B cell (primary cell): Measurements from ENCODE around the gene DYRK1A. TPM values are rescaled to one million over a fixed set of nuclear protein-coding genes. Genes with fewer than 3 reads are reported as not detected.

Experiments used
- ATAC-seq: fragments of 200-7000 bp; cut with Tn5 transposase; one replicate; pipeline ENCODE4 v1.10.0; 2021; ENCODE audit warnings: low read depth, mild to moderate bottlenecking, moderate number of reproducible peaks, moderate library complexity
- CTCF ChIA-PET: fragments of 350-600 bp; sonication (Branson Sonifier 250); formaldehyde crosslinking; loops from one replicate; lab custom pipeline; 2021; ENCODE audit warnings: antibody characterized with exemption, inconsistent platforms; lab: Charles Lee
- POLR2A ChIA-PET: fragments of 350-600 bp; sonication (Branson Sonifier 250); formaldehyde crosslinking; loops from one replicate; lab custom pipeline; 2021; ENCODE audit warnings: antibody characterized with exemption; lab: Charles Lee
- DNase-seq: peaks from one replicate; pipeline ENCODE4 v3.0.0; 2013
- H2AFZ ChIP-seq: 2 replicates; pipeline ENCODE4 v1.6.1; 2012; ENCODE audit warnings: mild to moderate bottlenecking, low read depth, low read length; ENCODE audit not compliant: insufficient read depth, poor library complexity, severe bottlenecking
- H3K27ac ChIP-seq, 2 donors: 1 replicate in 1 of 2; 2 replicates in 1 of 2; pipeline ENCODE4 v1.5.1; 2012 to 2013; ENCODE audit warnings: low read length in 2 of 2, mild to moderate bottlenecking in 2 of 2, moderate library complexity in 1 of 2
- H3K27me3 ChIP-seq, 4 experiments: fragments of 200-600 bp in 1 of 4; sonication (generic) in 1 of 4; replicated peaks in 1 of 4; 1 replicate in 2 of 4; 2 replicates in 2 of 4; pipeline versions ENCODE4 v1.6.1 to v1.7.0; 2013 to 2016; ENCODE audit warnings: low read length in 3 of 4, mild to moderate bottlenecking in 2 of 4, mixed read lengths in 1 of 4, moderate library complexity in 1 of 4; ENCODE audit not compliant: insufficient read depth in 4 of 4, control insufficient read depth in 3 of 4; ENCODE audit errors: control extremely low read depth in 1 of 4
- H3K36me3 ChIP-seq, 2 experiments: replicated peaks in 1 of 2; 1 replicate in 1 of 2; 2 replicates in 1 of 2; pipeline versions ENCODE4 v1.6.1 to v1.7.1; 2013; ENCODE audit warnings: low read length in 1 of 2; ENCODE audit not compliant: insufficient read depth in 2 of 2, control insufficient read depth in 1 of 2; ENCODE audit errors: control extremely low read depth in 1 of 2, extremely low read depth in 1 of 2
- H3K4me1 ChIP-seq, 2 donors: fragments of 200-600 bp in 1 of 2; sonication (generic) in 1 of 2; 1 replicate in 1 of 2; 2 replicates in 1 of 2; pipeline versions ENCODE4 v1.5.1 to v1.6.1; 2013 to 2017; ENCODE audit warnings: low read length in 2 of 2; ENCODE audit not compliant: control insufficient read depth in 2 of 2, insufficient read depth in 2 of 2
- H3K4me2 ChIP-seq: replicated peaks from 2 replicates; pipeline ENCODE3; 2012; ENCODE audit warnings: mild to moderate bottlenecking, low read depth, low read length; ENCODE audit not compliant: poor library complexity, severe bottlenecking
- H3K4me3 ChIP-seq, 5 experiments: fragments of 200-600 bp in 1 of 5; sonication (generic) in 1 of 5; 1 replicate in 3 of 5; 2 replicates in 2 of 5; pipeline versions ENCODE4 v1.5.1 to v1.7.0; 2011 to 2016; ENCODE audit warnings: low read length in 4 of 5, mild to moderate bottlenecking in 4 of 5, low read depth in 2 of 5, control low read depth in 1 of 5, moderate library complexity in 1 of 5; ENCODE audit not compliant: insufficient read depth in 1 of 5; ENCODE audit errors: control extremely low read depth in 1 of 5, extremely low read depth in 1 of 5
- H3K79me2 ChIP-seq: fragments of 200-600 bp; sonication (generic); one replicate; pipeline ENCODE4 v1.6.0; 2016; ENCODE audit warnings: low read length; ENCODE audit not compliant: control insufficient read depth, insufficient read depth
- H3K9ac ChIP-seq: fragments of 200-600 bp; sonication (generic); 2 replicates; pipeline ENCODE4 v1.6.1; 2017; ENCODE audit warnings: mild to moderate bottlenecking, low read length, moderate library complexity
- H3K9me3 ChIP-seq, 3 donors: one replicate each; pipeline versions ENCODE4 v1.6.1 to v1.7.1; 2013; ENCODE audit warnings: low read length in 2 of 3; ENCODE audit not compliant: control insufficient read depth in 2 of 3, insufficient read depth in 1 of 3; ENCODE audit errors: control extremely low read depth in 1 of 3
- H4K20me1 ChIP-seq: 2 replicates; pipeline ENCODE4 v1.6.0; 2012; ENCODE audit warnings: mild to moderate bottlenecking, low read length; ENCODE audit not compliant: insufficient read depth, control insufficient read depth, poor library complexity, severe bottlenecking
- H3K27ac Mint-ChIP-seq: one replicate; pipeline ENCODE4 v1.8.0; 2021; ENCODE audit warnings: mixed read lengths
- H3K27me3 Mint-ChIP-seq: one replicate; pipeline ENCODE4 v1.8.0; 2021; ENCODE audit warnings: mixed read lengths
- H3K4me1 Mint-ChIP-seq: one replicate; pipeline ENCODE4 v1.8.0; 2021; ENCODE audit warnings: mixed read lengths
- H3K4me3 Mint-ChIP-seq: one replicate; pipeline ENCODE4 v1.8.0; 2021; ENCODE audit warnings: mixed read lengths
- H3K9me3 Mint-ChIP-seq: one replicate; pipeline ENCODE4 v1.8.0; 2022; ENCODE audit warnings: mixed read lengths; ENCODE audit not compliant: insufficient read depth
- CTCF ChIP-seq: fragments of 200-600 bp; IDR thresholded peaks from one replicate; pipeline ENCODE4 v1.8.0; 2022; ENCODE audit warnings: antibody characterized with exemption, mild to moderate bottlenecking
- EZH2 ChIP-seq: IDR thresholded peaks from 2 replicates; pipeline ENCODE4 v1.6.1; 2012; ENCODE audit warnings: borderline replicate concordance, low read depth, mild to moderate bottlenecking, moderate library complexity, low read length; ENCODE audit not compliant: insufficient read depth, poor library complexity, severe bottlenecking
- WGBS: methylation state at CpG from one replicate; pipeline ENCODE4 v1.1.5; 2013; ENCODE audit warnings: missing lambda C conversion rate; ENCODE audit not compliant: insufficient coverage; 5-methylcytosine and 5-hydroxymethylcytosine counted together
- intact Hi-C: fragments of 100-400 bp; cut with micrococcal nuclease; formaldehyde crosslinking; loops from one replicate; pipeline ENCODE4 v1.10.0; 2022
- polyA plus RNA-seq: library from polyadenylated mRNA; depleted of rRNA; stranded (reverse); fragments of >200 nt; gene quantifications from 2 replicates; pipeline ENCODE4 v1.2.3, GENCODE V29; 2012
- total RNA-seq, 2 donors: library from RNA; stranded (reverse); fragments of 120-200 nt in 1 of 2; gene quantifications; 1 replicate in 1 of 2; 2 replicates in 1 of 2; pipeline versions ENCODE4 v1.2.3 to v1.2.4, GENCODE V29; 2013 to 2022

The DYRK1A gene
- total and polyA plus RNA-seq, 2 donors (not counting 1 experiment from before 2014, with no cell fraction given): 46.6 to 147 TPM

DNA sequence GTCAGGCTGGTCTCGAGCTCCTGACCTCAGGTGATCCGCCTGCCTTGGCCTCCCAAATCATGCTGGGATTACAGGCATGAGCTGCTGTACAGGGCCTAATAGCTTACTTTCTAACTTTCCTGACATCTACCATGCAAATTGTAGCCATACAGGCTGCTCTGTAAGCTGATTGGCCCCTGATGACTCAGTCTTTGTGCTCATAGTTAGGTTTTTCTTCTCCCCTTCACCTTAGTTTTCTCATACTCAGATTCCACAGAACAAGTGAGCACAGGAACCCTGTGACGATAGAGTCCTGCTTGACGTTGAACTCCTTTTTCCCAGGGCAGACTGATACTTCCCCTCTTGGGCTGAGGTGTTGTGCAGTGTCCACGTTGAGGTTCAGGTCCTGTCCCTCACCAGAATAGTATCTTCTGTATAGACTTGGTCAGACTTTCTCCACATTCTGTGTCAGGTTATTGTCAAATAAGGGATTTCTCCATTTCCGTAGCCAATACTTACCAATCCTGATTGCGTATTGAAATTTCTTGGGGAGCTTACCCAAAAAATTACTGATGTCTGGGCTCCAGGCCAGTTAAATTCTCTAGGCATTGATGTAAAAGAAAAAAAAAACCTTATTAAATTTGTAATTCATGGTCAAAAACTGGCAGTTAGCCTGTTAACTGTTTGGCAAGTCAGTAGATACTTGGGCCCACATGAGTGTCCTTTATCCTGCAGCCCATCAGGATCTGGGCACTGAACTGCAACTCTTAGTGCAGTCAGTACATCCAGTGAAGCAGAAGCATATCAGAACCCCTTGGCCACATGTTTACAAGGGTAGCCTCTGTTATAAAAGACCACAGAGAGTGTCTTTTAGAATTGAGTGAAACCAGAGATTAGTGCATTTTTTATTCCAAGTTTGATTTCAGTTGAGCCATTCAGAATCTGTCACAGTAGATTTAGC is 118.2 kb downstream of the DYRK1A start:
- CTCF ChIA-PET: no interaction called here
- Histone ChIP-seq H2AFZ (no peak overlapping the region), H3K9me3 (no peaks in the 10 kb centered on the region), H3K79me2 (peaks cover 26% of the 10 kb centered on the region), H3K27me3 (no peaks in the 10 kb centered on the region), H3K4me2 (no peak overlapping the region), H3K9ac (no peak overlapping the region), H4K20me1 (peaks cover 13% of the 10 kb centered on the region), H3K36me3 (peaks cover 14 to 48% of the 10 kb centered on the region in 2 experiments), H3K4me1 (no peaks in the 10 kb centered on the region), H3K27ac (no peak overlapping the region), H3K4me3 (no peak overlapping the region)
- ATAC-seq (no peak), DNase-seq (no peak)
- H3K27me3 Mint-ChIP-seq: no peaks in the 10 kb centered on the region
- H3K4me3 Mint-ChIP-seq: no peak overlapping the region
- intact Hi-C loops: no loop called here
- no peaks in the 10 kb centered on the region for H3K9me3 Mint-ChIP-seq
- POLR2A ChIA-PET: interaction anchor here (0.7 kb wide), 1 partner anchor 9 kb away, joined by 5 read pairs; no protein-coding TSS in a partner anchor
- H3K27ac Mint-ChIP-seq: peak overlapping the region; percentile 11
- WGBS: 93% methylated on average over 2 of the region's 7 CpGs
- no peak for TF ChIP-seq EZH2
- TF ChIP-seq CTCF: no peak
- H3K4me1 Mint-ChIP-seq: no peaks in the 10 kb centered on the region

GRCh38 chr21:37489553-37489952 is 123.0 kb downstream of the DYRK1A start:
- Mint-ChIP-seq H3K9me3 (no peaks in the 10 kb centered on the region), H3K4me1 (no peaks in the 10 kb centered on the region), H3K27ac (no peak overlapping the region), H3K4me3 (no peak overlapping the region), H3K27me3 (no peaks in the 10 kb centered on the region)
- DNase-seq: no peak
- 100% methylated on average over 1 of the region's 1 CpG for WGBS
- H3K27me3 ChIP-seq: no peaks in the 10 kb centered on the region
- H3K9ac ChIP-seq: no peak overlapping the region
- intact Hi-C loops: no loop called here
- H3K4me1 ChIP-seq: no peaks in the 10 kb centered on the region
- no peaks in the 10 kb centered on the region for H3K9me3 ChIP-seq
- H3K27ac ChIP-seq: no peak overlapping the region
- no peak overlapping the region for H3K4me2 ChIP-seq
- CTCF ChIA-PET: no interaction called here
- ATAC-seq: no peak
- TF ChIP-seq CTCF (no peak), EZH2 (no peak)
- H3K36me3 ChIP-seq: peaks cover 17 to 45% of the 10 kb centered on the region in 2 experiments
- POLR2A ChIA-PET: no interaction called here
- H4K20me1 ChIP-seq: no peaks in the 10 kb centered on the region
- peaks cover 10% of the 10 kb centered on the region for H3K79me2 ChIP-seq
- H3K4me3 ChIP-seq: no peak overlapping the region
- no peak overlapping the region for H2AFZ ChIP-seq
